Stimulated activated CD4-positive, alpha-beta T cell treated with anti-CD3 and anti-CD28 coated beads, Interleukin-12 subunit alpha, Interleukin-12 subunit beta, amount 100 ng/mL, for 24 hours (primary cell): ENCODE results near the gene KNDC1.

Experiments
- DNase-seq, 2 experiments: peaks; one replicate each; pipeline ENCODE4 v3.0.0-alpha.2; 2020; ENCODE audit warnings: low read depth in 2 of 2

KNDC1 gene

GRCh38 chr10:133275684-133276092 is 115.7 kb downstream of the KNDC1 start:
- DNase-seq: peak in 1 of 2 experiments; percentile 43
